ENCODE data around the gene FAM210A. TPM values are rescaled to one million over a fixed set of nuclear protein-coding genes. Genes with fewer than 3 reads are reported as not detected.
"Not testable (repeated sequence)": the region's sequence is repeated elsewhere in the genome, so short reads cannot be mapped to it uniquely, and the experiment has no call there.

Gene FAM210A
- total RNA-seq, 5 donors from 2014 or later (not counting 1 experiment from before 2014, with no cell fraction given) = 7.3 to 10.8 (median 9.1) TPM

DNA sequence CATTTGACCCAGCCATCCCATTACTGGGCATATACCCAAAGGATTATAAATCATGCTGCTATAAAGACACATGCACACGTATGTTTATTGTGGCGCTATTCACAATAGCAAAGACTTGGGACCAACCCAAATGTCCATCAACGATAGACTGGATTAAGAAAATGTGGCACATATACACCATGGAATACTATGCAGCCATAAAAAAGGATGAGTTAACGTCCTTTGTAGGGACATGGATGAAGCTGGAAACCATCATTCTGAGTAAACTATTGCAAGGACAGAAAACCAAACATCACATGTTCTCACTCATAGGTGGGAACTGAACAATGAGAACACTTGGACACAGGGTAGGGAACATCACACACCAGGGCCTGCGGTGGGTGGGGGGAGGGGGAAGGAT, 31.0 kb downstream of the FAM210A start:
- ATAC-seq (replicated peaks in 1 of 4); H3K9me3 ChIP-seq; H3K27me3 Mint-ChIP-seq; DNase-seq; POLR2A ChIA-PET; CTCF ChIA-PET; H3K27me3 ChIP-seq (replicated peaks in 1 of 2; ENCODE audit: control insufficient read depth in 2 of 2, extremely low read depth in 1 of 2, insufficient read depth in 2 of 2, low read length in 1 of 2); H3K4me1 ChIP-seq (ENCODE audit: control insufficient read depth in 1 of 2, extremely low read depth in 1 of 2, insufficient read depth in 2 of 2, low read length in 2 of 2); H3K27ac Mint-ChIP-seq; H3K4me3 Mint-ChIP-seq; H3K36me3 ChIP-seq (ENCODE audit: control insufficient read depth in 2 of 2, extremely low read depth in 1 of 2, insufficient read depth in 1 of 2, low read length in 1 of 2); H3K4me3 ChIP-seq (ENCODE audit: control insufficient read depth in 1 of 2, extremely low read depth in 1 of 2, low read length in 1 of 2); H3K27ac ChIP-seq (ENCODE audit: low read length): not testable (repeated sequence)
- Mint-ChIP-seq H3K9me3 (peaks cover 7 to 21% (median 11%) of the 10 kb centered on the region in 3 donors), H3K36me3 (peaks cover 27% of the 10 kb centered on the region), H3K4me1 (peaks cover 22 to 28% (median 24%) of the 10 kb centered on the region in 3 donors)
- WGBS (ENCODE audit: insufficient coverage) = no CpG with 5 or more reads among the region's 5 CpGs

DNA sequence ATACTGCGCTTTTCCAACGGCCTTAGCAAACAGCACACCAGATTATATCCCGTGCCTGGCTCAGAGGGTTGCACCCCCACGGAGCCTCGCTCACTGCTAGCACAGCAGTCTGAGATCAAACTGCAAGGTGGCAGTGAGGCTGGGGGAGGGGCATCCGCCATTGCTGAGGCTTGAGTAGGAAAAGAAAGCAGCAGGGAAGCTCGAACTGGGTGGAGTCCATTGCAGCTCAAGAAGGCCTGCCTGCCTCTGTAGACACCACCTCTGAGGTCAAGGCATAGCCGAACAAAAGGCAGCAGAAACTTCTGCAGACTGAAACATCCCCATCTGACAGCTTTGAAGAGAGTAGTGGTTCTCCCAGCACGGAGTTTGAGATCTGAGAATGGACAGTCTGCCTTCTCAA, 36.3 kb downstream of the FAM210A start:
- H3K4me3 Mint-ChIP-seq; H3K4me1 ChIP-seq (ENCODE audit: control insufficient read depth in 1 of 2, extremely low read depth in 1 of 2, insufficient read depth in 2 of 2, low read length in 2 of 2); H3K27ac ChIP-seq (ENCODE audit: low read length); H3K27me3 Mint-ChIP-seq; H3K27ac Mint-ChIP-seq; POLR2A ChIA-PET; CTCF ChIA-PET; H3K9me3 ChIP-seq; H3K4me3 ChIP-seq (ENCODE audit: control insufficient read depth in 1 of 2, extremely low read depth in 1 of 2, low read length in 1 of 2); H3K27me3 ChIP-seq (replicated peaks in 1 of 2; ENCODE audit: control insufficient read depth in 2 of 2, extremely low read depth in 1 of 2, insufficient read depth in 2 of 2, low read length in 1 of 2); ATAC-seq (replicated peaks in 1 of 4); DNase-seq; H3K36me3 ChIP-seq (ENCODE audit: control insufficient read depth in 2 of 2, extremely low read depth in 1 of 2, insufficient read depth in 1 of 2, low read length in 1 of 2): not testable (repeated sequence)
- peaks cover 37 to 50% (median 40%) of the 10 kb centered on the region in 3 donors for H3K4me1 Mint-ChIP-seq
- H3K9me3 Mint-ChIP-seq = peaks cover 0 to 16% (median 6%) of the 10 kb centered on the region in 3 donors
- 97% methylated on average over 7 of the region's 9 CpGs for WGBS (ENCODE audit: insufficient coverage)
- H3K36me3 Mint-ChIP-seq = peaks cover 32% of the 10 kb centered on the region

DNA sequence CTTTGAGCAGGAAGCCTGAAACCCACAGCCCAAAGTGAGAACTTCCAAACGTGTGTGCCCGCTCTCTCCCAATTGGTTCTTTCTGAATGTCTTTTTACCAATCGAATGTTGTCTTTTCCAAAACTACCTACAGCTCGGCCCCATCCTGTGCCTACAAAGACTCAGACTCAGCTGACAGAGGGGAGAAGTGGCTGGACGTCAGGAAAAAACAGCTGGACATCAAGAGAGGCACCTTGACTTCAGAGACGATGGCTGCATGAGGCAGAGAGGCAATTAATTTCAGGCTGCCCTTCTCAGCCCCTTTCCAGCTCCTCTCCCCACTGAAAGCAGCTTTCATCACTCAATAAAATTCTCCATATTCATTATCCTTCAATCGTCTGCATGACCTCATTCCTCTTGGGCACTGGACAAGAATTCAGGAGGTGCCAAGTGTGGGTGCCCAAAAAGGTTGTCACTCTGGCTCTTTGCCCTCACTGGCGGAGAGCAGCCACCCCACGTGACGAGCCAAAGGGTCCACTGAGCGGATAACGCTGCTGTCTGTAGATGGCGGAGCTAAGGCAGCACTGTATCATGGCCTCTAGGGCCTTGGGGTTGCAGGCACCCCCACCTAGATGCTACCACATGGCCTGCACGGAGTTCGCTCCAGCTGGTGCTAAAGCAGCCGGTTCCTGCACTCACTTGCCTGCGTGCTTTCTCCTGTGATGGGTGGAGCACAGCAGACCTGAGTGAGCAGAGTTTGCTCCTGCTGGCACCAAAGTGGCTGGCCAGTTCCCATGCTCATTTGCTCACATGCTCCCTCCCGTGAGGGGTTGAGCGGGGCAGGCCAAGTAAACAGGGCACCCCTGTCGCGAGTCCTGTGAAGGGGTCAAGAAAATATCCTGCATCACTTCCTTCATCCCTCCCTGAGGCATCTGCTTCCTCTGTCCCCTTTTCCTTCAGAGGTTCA, 37.9 kb downstream of the FAM210A start:
- ChIA-PET POLR2A (no interaction called here), CTCF (no interaction called here)
- Mint-ChIP-seq H3K27ac (no peak overlapping the region), H3K4me1 (peaks cover 35 to 54% (median 36%) of the 10 kb centered on the region in 3 donors), H3K27me3 (no peaks in the 10 kb centered on the region), H3K4me3 (no peak overlapping the region), H3K36me3 (peaks cover 31% of the 10 kb centered on the region), H3K9me3 (peaks cover 0 to 12% (median 4%) of the 10 kb centered on the region in 3 donors)
- no peaks in the 10 kb centered on the region for H3K27me3 ChIP-seq (replicated peaks in 1 of 2; ENCODE audit: control insufficient read depth in 2 of 2, extremely low read depth in 1 of 2, insufficient read depth in 2 of 2, low read length in 1 of 2)
- H3K4me1 ChIP-seq (ENCODE audit: control insufficient read depth in 1 of 2, extremely low read depth in 1 of 2, insufficient read depth in 2 of 2, low read length in 2 of 2) = no peaks in the 10 kb centered on the region
- no peaks in the 10 kb centered on the region for H3K36me3 ChIP-seq (ENCODE audit: control insufficient read depth in 2 of 2, extremely low read depth in 1 of 2, insufficient read depth in 1 of 2, low read length in 1 of 2)
- H3K9me3 ChIP-seq = no peaks in the 10 kb centered on the region
- no peak overlapping the region for H3K27ac ChIP-seq (ENCODE audit: low read length)
- H3K4me3 ChIP-seq (ENCODE audit: control insufficient read depth in 1 of 2, extremely low read depth in 1 of 2, low read length in 1 of 2) = no peak overlapping the region
- ATAC-seq (replicated peaks in 1 of 4) = no peak
- no peak for DNase-seq
- WGBS (ENCODE audit: insufficient coverage) = 91% methylated on average over 20 of the region's 21 CpGs

DNA sequence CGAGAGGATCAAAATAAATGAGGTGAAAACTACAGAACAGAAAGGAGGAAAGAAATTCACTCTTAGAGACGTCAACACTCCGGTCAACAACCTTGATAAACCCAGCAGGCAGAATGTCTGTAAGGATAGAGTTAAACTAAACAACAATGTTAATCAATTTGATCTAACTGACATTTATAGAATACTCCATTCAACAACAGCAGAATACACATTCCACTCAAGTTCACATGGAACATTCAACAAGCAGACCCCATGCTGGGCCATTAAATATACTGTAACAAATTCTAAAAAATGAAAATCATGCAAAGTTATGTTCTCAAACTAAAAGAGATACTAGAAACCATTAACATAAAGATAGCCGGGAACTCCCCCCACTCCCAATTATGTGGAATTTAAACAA, 41.8 kb downstream of the FAM210A start:
- H3K27ac Mint-ChIP-seq = no peak overlapping the region
- POLR2A ChIA-PET = no interaction called here

DNA sequence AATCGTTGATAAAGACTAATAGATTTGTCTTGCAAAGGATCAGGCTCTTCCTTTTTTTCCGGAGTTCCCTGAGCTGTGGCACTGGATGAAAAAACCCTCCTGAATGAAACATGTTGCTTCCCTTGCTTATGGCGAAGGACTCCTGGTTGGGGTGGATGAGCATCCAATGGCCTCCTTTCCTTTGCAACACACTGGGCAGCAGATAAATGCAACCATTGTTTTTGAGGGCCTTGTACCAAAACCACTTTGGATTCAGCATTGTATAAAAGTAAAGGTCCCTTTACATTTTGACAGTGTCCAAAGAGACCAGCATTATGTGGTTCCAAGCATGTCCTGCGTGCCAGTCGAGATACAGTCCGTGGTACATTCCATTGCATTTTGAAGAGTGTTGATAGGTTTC, 44.7 kb downstream of the FAM210A start:
- Histone ChIP-seq H3K4me3 (ENCODE audit: control insufficient read depth in 1 of 2, extremely low read depth in 1 of 2, low read length in 1 of 2) (no peak overlapping the region), H3K9me3 (no peaks in the 10 kb centered on the region), H3K27ac (ENCODE audit: low read length) (no peak overlapping the region), H3K27me3 (replicated peaks in 1 of 2; ENCODE audit: control insufficient read depth in 2 of 2, extremely low read depth in 1 of 2, insufficient read depth in 2 of 2, low read length in 1 of 2) (no peaks in the 10 kb centered on the region), H3K36me3 (ENCODE audit: control insufficient read depth in 2 of 2, extremely low read depth in 1 of 2, insufficient read depth in 1 of 2, low read length in 1 of 2) (peaks cover 0 to 7% of the 10 kb centered on the region in 2 donors), H3K4me1 (ENCODE audit: control insufficient read depth in 1 of 2, extremely low read depth in 1 of 2, insufficient read depth in 2 of 2, low read length in 2 of 2) (no peaks in the 10 kb centered on the region)
- no peaks in the 10 kb centered on the region for H3K9me3 Mint-ChIP-seq
- DNase-seq (no peak), ATAC-seq (replicated peaks in 1 of 4) (no peak)
- peaks cover 16% of the 10 kb centered on the region for H3K36me3 Mint-ChIP-seq
- H3K4me3 Mint-ChIP-seq = no peak overlapping the region
- no peak overlapping the region for H3K27ac Mint-ChIP-seq
- no peaks in the 10 kb centered on the region for H3K27me3 Mint-ChIP-seq
- ChIA-PET POLR2A (no interaction called here), CTCF (interaction anchor here in 1 of 2 donors (0.7 kb wide), 1 partner anchor 1016 kb away, joined by 4 read pairs; no protein-coding TSS in a partner anchor)
- WGBS (ENCODE audit: insufficient coverage) = 100% methylated on average over 1 of the region's 6 CpGs
- peaks cover 11 to 17% (median 15%) of the 10 kb centered on the region in 3 donors for H3K4me1 Mint-ChIP-seq

More for the DNA sequence above, 41.8 kb downstream of the FAM210A start:
- CTCF ChIA-PET = no interaction called here
- Histone ChIP-seq H3K4me1 (ENCODE audit: control insufficient read depth in 1 of 2, extremely low read depth in 1 of 2, insufficient read depth in 2 of 2, low read length in 2 of 2) (no peaks in the 10 kb centered on the region), H3K27me3 (replicated peaks in 1 of 2; ENCODE audit: control insufficient read depth in 2 of 2, extremely low read depth in 1 of 2, insufficient read depth in 2 of 2, low read length in 1 of 2) (no peaks in the 10 kb centered on the region), H3K4me3 (ENCODE audit: control insufficient read depth in 1 of 2, extremely low read depth in 1 of 2, low read length in 1 of 2) (no peak overlapping the region), H3K36me3 (ENCODE audit: control insufficient read depth in 2 of 2, extremely low read depth in 1 of 2, insufficient read depth in 1 of 2, low read length in 1 of 2) (peaks cover 0 to 7% of the 10 kb centered on the region in 2 donors), H3K27ac (ENCODE audit: low read length) (no peak overlapping the region), H3K9me3 (no peaks in the 10 kb centered on the region)
- ATAC-seq (replicated peaks in 1 of 4) (no peak), DNase-seq (no peak)
- Mint-ChIP-seq H3K36me3 (peaks cover 30% of the 10 kb centered on the region), H3K4me3 (no peak overlapping the region), H3K4me1 (peaks cover 22 to 39% (median 28%) of the 10 kb centered on the region in 3 donors), H3K9me3 (no peaks in the 10 kb centered on the region), H3K27me3 (no peaks in the 10 kb centered on the region)
- WGBS (ENCODE audit: insufficient coverage) = no CpG with 5 or more reads among the region's 4 CpGs

DNA sequence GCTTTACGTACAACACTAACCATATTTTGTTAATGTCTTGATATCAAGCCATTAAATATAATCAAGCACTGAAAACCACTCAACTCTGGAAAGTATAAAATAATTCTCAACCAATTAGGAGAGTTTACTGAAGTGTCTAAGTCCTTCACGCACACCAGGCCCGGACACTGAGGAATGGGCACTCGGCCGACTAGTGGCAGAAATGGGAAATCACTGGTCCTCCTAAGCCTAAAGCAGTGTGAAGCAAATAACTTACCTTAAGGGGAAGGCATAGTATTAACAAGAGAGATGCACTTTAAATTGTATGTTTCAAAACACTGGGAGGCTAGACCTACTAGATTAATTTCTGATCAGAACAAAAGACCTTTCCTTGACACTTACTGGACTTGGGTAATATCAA, 45.7 kb downstream of the FAM210A start:
- Mint-ChIP-seq H3K4me3 (no peak overlapping the region), H3K27ac (no peak overlapping the region), H3K9me3 (no peaks in the 10 kb centered on the region), H3K27me3 (no peaks in the 10 kb centered on the region), H3K36me3 (peaks cover 16% of the 10 kb centered on the region), H3K4me1 (peaks cover 3 to 12% (median 7%) of the 10 kb centered on the region in 3 donors)
- CTCF ChIA-PET = interaction anchor here (0.7 to 1.6 kb wide), 2 partner anchors 380 to 464 kb away, joined by 4 read pairs; no protein-coding TSS in a partner anchor
- ATAC-seq (replicated peaks in 1 of 4) (no peak), DNase-seq (peak in 1 of 35 experiments; percentile 8)
- Histone ChIP-seq H3K4me3 (ENCODE audit: control insufficient read depth in 1 of 2, extremely low read depth in 1 of 2, low read length in 1 of 2) (no peak overlapping the region), H3K36me3 (ENCODE audit: control insufficient read depth in 2 of 2, extremely low read depth in 1 of 2, insufficient read depth in 1 of 2, low read length in 1 of 2) (peaks cover 0 to 7% of the 10 kb centered on the region in 2 donors), H3K4me1 (ENCODE audit: control insufficient read depth in 1 of 2, extremely low read depth in 1 of 2, insufficient read depth in 2 of 2, low read length in 2 of 2) (no peaks in the 10 kb centered on the region), H3K9me3 (no peaks in the 10 kb centered on the region), H3K27ac (ENCODE audit: low read length) (no peak overlapping the region), H3K27me3 (replicated peaks in 1 of 2; ENCODE audit: control insufficient read depth in 2 of 2, extremely low read depth in 1 of 2, insufficient read depth in 2 of 2, low read length in 1 of 2) (no peaks in the 10 kb centered on the region)
- POLR2A ChIA-PET = no interaction called here
- WGBS (ENCODE audit: insufficient coverage) = 100% methylated on average over 1 of the region's 5 CpGs
